Mucosa of rectum (tissue), 2 donors: Measurements from ENCODE around the gene PLCB4.
"Not testable (repeated sequence)": the region's sequence is repeated elsewhere in the genome, so short reads cannot be mapped to it uniquely, and the experiment has no call there.

Experiments
- H3K27ac ChIP-seq, 2 donors: one replicate each; pipeline ENCODE4 v1.7.0; 2013; ENCODE audit warnings: inconsistent platforms in 2 of 2, low read depth in 2 of 2, low read length in 2 of 2
- H3K27me3 ChIP-seq, 2 donors: one replicate each; pipeline ENCODE4 v1.7.0; 2013; ENCODE audit warnings: low read length in 2 of 2; ENCODE audit not compliant: control insufficient read depth in 2 of 2, insufficient read depth in 2 of 2
- H3K36me3 ChIP-seq, 2 donors: one replicate each; pipeline ENCODE4 v1.7.0; 2013; ENCODE audit warnings: low read length in 2 of 2; ENCODE audit not compliant: control insufficient read depth in 2 of 2, insufficient read depth in 2 of 2
- H3K4me1 ChIP-seq, 2 donors: one replicate each; pipeline ENCODE4 v1.7.0; 2013; ENCODE audit warnings: low read length in 2 of 2, mild to moderate bottlenecking in 1 of 2; ENCODE audit not compliant: control insufficient read depth in 2 of 2, insufficient read depth in 2 of 2
- H3K4me3 ChIP-seq, 2 donors: one replicate each; pipeline ENCODE4 v1.7.0; 2013; ENCODE audit warnings: low read length in 2 of 2
- H3K9ac ChIP-seq, 2 donors: one replicate each; pipeline ENCODE4 v1.7.0; 2013; ENCODE audit warnings: low read length in 2 of 2, low read depth in 1 of 2, mild to moderate bottlenecking in 1 of 2
- H3K9me3 ChIP-seq, 2 donors: one replicate each; pipeline ENCODE4 v1.7.0; 2013; ENCODE audit warnings: low read length in 2 of 2; ENCODE audit not compliant: control insufficient read depth in 2 of 2
- donor health status: healthy.
- donor health status: Normal muscosa, but diverticular disease.

PLCB4 gene

DNA sequence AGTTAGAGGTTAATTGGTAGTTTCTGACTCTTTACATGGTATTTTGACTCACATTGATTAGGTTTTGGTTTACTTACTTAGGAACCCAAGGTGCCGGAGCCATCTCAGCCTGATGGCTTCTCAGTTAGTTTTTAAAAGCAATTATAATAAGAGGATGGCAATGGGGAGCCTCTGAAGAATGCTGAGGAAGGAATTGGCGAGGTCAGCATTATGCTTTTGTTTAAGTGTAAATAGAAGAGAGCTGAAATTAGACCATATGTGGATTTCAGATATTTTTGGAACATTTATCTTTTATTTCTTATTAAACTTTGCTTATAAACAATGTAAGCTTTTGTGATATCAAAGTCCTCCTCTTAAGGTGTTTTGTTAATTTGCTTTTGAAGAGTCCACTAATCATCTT lies 77.8 kb downstream of the PLCB4 start:
- no peak overlapping the region for H3K4me3 ChIP-seq
- H3K9ac ChIP-seq = no peak overlapping the region
- H3K9me3 ChIP-seq = no peaks in the 10 kb centered on the region
- no peaks in the 10 kb centered on the region for H3K27me3 ChIP-seq
- H3K36me3 ChIP-seq = no peaks in the 10 kb centered on the region
- H3K4me1 ChIP-seq = no peaks in the 10 kb centered on the region
- no peak overlapping the region for H3K27ac ChIP-seq

DNA sequence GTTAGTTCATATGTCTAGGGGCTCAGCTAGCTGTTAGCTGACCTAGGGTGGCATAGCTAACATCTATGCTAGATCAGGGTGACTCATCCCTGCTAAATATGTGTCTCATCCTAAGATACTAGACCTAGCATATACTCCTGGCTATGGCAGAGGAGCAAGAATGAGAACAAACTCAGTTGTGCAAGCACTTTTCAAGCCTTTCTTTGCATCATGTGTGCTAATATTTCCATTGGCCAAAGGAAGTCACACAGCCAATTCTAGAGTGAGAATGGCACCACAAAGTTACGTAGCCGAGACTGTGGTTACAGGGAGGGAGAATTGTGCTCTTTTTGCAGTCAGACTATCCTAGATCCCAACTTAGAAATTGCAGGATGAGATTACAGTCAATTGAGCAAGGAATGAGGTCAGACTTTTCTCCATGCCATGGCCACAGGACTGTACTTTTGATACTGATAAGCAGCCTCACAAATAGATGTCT lies 78.7 kb downstream of the PLCB4 start:
- H3K9me3 ChIP-seq = no peaks in the 10 kb centered on the region
- H3K9ac ChIP-seq = no peak overlapping the region
- no peak overlapping the region for H3K4me3 ChIP-seq
- H3K4me1 ChIP-seq = no peaks in the 10 kb centered on the region
- no peak overlapping the region for H3K27ac ChIP-seq
- no peaks in the 10 kb centered on the region for H3K36me3 ChIP-seq
- no peaks in the 10 kb centered on the region for H3K27me3 ChIP-seq

DNA sequence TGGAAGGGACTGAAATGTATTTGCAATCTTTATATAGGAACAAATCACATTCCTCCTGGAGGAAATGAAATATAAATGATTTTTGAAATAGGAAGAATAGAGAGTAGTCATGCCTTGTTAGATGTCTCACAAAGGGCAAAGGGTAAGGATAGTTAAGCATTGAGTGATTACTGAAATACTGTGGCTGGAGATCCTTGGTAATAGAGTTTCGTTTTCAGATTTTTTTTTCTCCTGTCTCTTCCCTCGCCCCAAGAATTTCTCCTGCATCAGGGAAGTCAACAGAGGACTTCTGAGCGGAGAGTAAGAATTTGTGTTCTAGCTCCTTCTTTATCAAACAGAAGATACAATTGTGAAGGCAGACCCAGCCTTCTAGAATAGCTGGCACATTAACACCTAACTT lies 79.4 kb downstream of the PLCB4 start:
- Histone ChIP-seq H3K4me1 (no peaks in the 10 kb centered on the region), H3K36me3 (no peaks in the 10 kb centered on the region), H3K4me3 (no peak overlapping the region), H3K27ac (no peak overlapping the region), H3K9ac (no peak overlapping the region), H3K9me3 (no peaks in the 10 kb centered on the region), H3K27me3 (no peaks in the 10 kb centered on the region)

DNA sequence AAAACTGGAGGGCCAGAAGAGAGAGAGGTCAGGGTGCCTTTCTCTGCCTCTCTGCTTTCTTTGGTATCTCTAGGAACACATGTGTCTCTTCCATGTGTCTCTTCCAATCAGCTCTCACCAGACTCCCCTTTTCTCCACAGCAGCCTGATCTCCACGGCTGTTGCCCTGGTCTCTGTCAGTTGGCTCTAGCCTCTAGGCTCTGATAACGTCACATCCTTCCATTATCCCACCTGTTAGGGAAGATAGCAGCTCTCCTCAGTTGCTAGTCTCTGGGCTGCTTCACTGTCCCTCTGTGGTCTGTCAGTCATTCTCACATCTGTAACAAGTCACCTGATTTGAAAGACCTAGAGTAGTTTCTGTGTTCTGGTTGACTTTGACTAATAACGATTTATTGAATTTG lies 80.2 kb downstream of the PLCB4 start:
- no peak overlapping the region for H3K4me3 ChIP-seq

DNA sequence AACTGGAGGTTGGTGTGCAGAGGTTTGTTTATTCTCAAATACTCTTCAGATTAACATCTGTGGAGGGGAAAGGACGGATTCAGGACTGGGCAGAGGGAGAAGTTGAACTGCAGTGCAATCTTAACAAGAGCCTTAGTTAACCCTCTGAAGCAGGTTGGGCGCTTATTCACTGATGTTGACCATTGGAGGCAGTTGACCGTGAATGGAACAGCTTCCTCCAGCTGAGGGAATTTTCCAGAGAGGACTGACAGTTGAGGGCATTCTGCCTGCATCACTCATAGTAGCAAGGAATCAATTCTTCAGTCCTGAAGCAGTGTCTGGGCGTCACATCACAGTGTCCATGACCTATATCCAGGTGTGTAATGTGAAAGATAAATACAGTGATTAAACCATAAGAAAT lies 80.9 kb downstream of the PLCB4 start:
- H3K9ac ChIP-seq = no peak overlapping the region
- no peaks in the 10 kb centered on the region for H3K27me3 ChIP-seq
- H3K4me3 ChIP-seq = no peak overlapping the region
- H3K36me3 ChIP-seq = no peaks in the 10 kb centered on the region
- no peaks in the 10 kb centered on the region for H3K4me1 ChIP-seq
- no peaks in the 10 kb centered on the region for H3K9me3 ChIP-seq
- H3K27ac ChIP-seq = no peak overlapping the region

More for the DNA sequence above, 80.2 kb downstream of the PLCB4 start:
- Histone ChIP-seq H3K4me1 (no peaks in the 10 kb centered on the region), H3K27me3 (no peaks in the 10 kb centered on the region), H3K36me3 (no peaks in the 10 kb centered on the region), H3K27ac (no peak overlapping the region), H3K9ac (no peak overlapping the region), H3K9me3 (no peaks in the 10 kb centered on the region)

DNA sequence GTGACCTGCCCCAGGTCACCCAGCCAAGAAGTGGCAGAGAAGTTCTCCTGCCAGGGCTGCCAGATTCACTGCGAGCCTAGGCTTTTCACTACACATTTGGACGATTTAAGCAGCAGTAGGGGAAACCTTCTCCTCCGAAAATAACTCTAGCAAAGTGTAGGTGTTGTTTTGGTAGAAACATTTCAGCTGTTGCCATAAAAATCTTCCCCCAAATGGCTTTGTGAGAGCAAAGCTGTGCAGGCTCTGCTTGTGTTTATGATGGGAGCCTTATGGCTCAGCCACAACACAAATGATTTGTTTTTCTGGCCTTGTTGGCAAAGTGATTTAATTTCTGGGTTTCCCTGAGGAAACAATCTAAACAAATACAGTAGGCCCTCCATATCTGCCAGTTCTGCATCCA lies 81.8 kb downstream of the PLCB4 start:
- Histone ChIP-seq H3K4me1 (no peaks in the 10 kb centered on the region), H3K27me3 (no peaks in the 10 kb centered on the region), H3K36me3 (no peaks in the 10 kb centered on the region), H3K4me3 (no peak overlapping the region), H3K9me3 (no peaks in the 10 kb centered on the region), H3K27ac (no peak overlapping the region), H3K9ac (no peak overlapping the region)

DNA sequence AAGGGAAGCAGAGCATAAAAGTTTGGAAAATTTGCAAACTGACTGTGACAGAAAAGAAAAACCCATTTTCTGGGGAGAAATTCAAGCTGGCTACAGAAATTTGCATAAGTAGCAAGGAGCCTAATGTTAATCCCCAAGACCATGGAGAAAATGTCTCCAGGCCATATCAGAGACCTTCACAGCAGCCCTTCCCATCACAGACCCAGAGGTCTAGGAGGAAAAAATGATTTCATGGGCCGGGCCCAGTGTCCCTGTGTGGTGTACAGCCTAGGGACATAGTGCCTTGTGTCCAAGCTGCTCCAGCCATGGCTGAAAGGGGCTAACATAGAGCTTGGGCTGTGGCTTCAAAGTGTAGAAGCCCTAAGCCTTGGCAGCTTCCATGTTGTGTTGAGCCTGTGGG lies 83.3 kb downstream of the PLCB4 start:
- H3K27me3 ChIP-seq, H3K36me3 ChIP-seq, H3K9ac ChIP-seq, H3K4me1 ChIP-seq, H3K9me3 ChIP-seq, H3K4me3 ChIP-seq, H3K27ac ChIP-seq: not testable (repeated sequence)

DNA sequence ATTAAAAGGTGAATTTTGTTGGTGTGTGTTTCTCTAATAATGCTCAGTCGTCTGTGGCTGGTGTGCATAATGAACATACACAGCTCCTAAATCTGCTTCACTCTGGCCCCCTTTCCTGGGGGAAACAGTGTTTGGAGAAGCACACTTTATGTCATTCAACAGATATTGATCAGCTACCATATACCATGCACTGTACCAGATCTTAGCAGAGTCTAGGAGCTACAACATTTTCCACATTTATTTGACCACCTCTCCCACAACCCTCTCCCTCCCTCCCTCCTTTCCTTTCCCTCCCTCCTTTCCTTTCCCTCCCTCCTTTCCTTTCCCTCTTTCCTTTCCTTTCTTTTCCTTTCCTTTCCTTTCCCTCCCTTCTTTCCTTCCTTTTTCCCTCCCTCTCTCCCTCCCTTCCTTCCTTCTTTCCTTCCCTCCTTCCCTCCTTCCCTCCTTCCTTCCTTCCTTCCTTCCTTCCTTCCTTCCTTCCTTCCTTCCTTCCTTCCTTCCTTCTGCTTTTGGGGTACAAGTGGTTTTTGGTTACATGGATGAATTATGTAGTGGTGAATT lies 85.7 kb downstream of the PLCB4 start:
- no peaks in the 10 kb centered on the region for H3K9me3 ChIP-seq

DNA sequence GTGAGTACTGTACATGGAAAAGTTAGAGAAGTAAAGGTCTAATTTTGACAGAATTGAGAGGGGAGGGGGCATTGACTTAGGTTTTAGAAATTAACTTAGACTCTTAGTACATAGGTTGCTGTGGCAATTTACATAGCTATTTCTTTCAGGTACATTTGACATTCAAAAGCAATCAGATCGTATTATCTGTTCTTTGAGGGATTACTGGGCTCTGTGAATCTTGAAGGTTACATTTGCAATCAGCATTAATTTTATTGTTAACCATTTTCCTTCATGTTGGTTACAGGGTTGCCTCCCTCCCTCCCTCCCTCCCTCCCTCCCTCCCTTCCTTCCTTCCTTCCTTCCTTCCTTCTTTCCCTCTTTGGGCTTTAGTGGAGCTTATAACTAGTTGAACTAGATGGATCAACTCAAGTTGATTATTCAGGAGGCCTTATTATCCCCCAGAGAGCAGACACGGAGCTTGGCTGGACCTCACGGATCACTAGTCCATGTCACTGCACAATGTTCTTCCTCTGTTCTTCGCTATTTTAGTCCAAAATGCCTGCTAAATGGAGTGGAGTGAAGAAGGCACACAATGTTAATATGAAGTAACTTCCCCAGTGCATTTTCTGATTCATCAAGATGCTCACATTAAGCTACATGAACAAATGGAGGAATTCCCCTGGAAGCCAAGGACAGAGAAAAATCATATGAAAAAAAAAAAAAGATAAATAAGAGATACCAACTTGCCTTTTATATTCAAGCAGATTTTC lies 87.8 kb downstream of the PLCB4 start:
- H3K9me3 ChIP-seq = no peaks in the 10 kb centered on the region
- H3K27me3 ChIP-seq = no peaks in the 10 kb centered on the region
- H3K9ac ChIP-seq = no peak overlapping the region
- H3K27ac ChIP-seq = no peak overlapping the region
- H3K36me3 ChIP-seq = no peaks in the 10 kb centered on the region
- H3K4me3 ChIP-seq = no peak overlapping the region
- no peaks in the 10 kb centered on the region for H3K4me1 ChIP-seq

More for the DNA sequence above, 85.7 kb downstream of the PLCB4 start:
- Histone ChIP-seq H3K9ac (no peak overlapping the region), H3K36me3 (no peaks in the 10 kb centered on the region), H3K27ac (no peak overlapping the region), H3K27me3 (no peaks in the 10 kb centered on the region), H3K4me3 (no peak overlapping the region), H3K4me1 (no peaks in the 10 kb centered on the region)

DNA sequence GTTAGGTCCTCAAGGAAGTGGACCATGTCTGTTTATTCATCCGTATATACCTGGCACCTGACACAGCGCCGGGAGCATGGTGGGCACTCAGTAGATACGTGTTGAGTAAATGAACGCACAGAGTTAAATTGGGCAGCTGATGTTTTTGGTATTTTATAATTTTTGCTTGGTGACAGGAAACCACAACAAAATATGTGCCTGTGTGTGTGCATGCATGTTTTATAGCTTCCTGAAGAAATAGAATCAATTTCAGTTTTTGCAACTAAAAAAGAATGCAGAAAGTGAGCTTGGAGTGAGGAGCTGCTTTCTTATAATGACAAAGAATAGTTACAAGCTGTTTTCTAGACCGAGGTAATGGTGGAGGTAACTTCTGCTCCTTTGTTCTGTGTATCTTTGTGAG lies 91.4 kb downstream of the PLCB4 start:
- Histone ChIP-seq H3K27ac (no peak overlapping the region), H3K27me3 (no peaks in the 10 kb centered on the region)

More for the DNA sequence above, 91.4 kb downstream of the PLCB4 start:
- Histone ChIP-seq H3K9me3 (no peaks in the 10 kb centered on the region), H3K36me3 (no peaks in the 10 kb centered on the region), H3K4me3 (no peak overlapping the region), H3K9ac (no peak overlapping the region), H3K4me1 (no peaks in the 10 kb centered on the region)
